ENCODE results near the gene SETBP1.

Gene SETBP1

DNA sequence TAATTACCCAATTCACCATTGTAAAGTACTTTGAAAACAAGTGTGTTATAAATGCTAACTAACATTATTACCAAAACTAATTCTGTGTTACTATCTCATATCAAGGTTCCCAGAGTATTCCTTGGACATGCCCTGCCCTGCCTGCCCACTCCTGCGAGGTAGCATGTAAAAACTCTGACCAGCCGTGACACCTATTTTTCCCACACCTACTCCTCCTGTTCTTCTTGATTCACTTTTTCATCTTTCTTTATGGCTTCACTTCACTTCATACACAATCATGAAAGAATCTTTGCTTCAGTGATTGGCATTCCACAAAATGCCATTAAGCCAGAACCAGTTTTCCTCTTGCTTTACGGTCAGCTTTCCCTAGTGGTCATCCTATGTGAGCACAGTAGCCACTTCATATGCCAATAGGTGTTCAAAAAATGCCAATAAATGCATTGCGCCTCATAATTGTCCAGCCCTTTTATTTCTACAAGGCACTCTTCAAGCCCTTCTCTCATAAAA, 42.6 kb upstream of the SETBP1 start:
- no peak overlapping the region for H3K4me3 Mint-ChIP-seq
- TF ChIP-seq, protein P1, sequence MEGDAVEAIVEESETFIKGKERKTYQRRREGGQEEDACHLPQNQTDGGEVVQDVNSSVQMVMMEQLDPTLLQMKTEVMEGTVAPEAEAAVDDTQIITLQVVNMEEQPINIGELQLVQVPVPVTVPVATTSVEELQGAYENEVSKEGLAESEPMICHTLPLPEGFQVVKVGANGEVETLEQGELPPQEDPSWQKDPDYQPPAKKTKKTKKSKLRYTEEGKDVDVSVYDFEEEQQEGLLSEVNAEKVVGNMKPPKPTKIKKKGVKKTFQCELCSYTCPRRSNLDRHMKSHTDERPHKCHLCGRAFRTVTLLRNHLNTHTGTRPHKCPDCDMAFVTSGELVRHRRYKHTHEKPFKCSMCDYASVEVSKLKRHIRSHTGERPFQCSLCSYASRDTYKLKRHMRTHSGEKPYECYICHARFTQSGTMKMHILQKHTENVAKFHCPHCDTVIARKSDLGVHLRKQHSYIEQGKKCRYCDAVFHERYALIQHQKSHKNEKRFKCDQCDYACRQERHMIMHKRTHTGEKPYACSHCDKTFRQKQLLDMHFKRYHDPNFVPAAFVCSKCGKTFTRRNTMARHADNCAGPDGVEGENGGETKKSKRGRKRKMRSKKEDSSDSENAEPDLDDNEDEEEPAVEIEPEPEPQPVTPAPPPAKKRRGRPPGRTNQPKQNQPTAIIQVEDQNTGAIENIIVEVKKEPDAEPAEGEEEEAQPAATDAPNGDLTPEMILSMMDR (IDR thresholded peaks at IDR 0.05): no peak
- H3K9me3 Mint-ChIP-seq: no peaks in the 10 kb centered on the region
- H3K27ac Mint-ChIP-seq: peak overlapping the region; percentile 5
- H3K36me3 Mint-ChIP-seq (ENCODE audit: low read depth): no peaks in the 10 kb centered on the region
- DNase-seq: no peak
- H3K27me3 Mint-ChIP-seq (ENCODE audit: low read depth, poor library complexity): peaks cover 3% of the 10 kb centered on the region
- peaks cover 11% of the 10 kb centered on the region for H3K4me1 Mint-ChIP-seq

DNA sequence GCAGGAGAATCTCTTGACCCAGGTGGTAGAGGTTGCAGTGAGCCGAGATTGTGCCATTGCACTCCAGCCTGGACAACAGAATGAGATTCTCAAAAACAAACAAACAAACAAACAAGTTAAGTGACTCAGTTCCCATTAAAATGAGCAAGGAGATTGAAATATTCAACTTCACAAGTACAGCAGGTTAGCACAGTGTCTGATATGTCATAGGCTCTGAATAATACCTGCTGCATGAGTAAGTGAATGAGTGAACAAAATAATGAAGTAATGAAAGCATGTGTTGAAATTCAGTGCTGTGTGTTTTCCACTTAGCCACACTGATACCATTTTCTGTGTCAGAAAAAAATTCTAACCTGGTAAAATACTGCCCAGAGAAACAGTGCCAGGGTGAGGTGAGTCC, 41.9 kb upstream of the SETBP1 start:
- H3K27ac Mint-ChIP-seq: no peak overlapping the region
- H3K36me3 Mint-ChIP-seq (ENCODE audit: low read depth): no peaks in the 10 kb centered on the region
- H3K9me3 Mint-ChIP-seq: no peaks in the 10 kb centered on the region
- TF ChIP-seq, protein P1 (IDR thresholded peaks at IDR 0.05): no peak
- H3K4me3 Mint-ChIP-seq: no peak overlapping the region
- H3K4me1 Mint-ChIP-seq: peaks cover 11% of the 10 kb centered on the region
- peaks cover 6% of the 10 kb centered on the region for H3K27me3 Mint-ChIP-seq (ENCODE audit: low read depth, poor library complexity)
- no peak for DNase-seq

DNA sequence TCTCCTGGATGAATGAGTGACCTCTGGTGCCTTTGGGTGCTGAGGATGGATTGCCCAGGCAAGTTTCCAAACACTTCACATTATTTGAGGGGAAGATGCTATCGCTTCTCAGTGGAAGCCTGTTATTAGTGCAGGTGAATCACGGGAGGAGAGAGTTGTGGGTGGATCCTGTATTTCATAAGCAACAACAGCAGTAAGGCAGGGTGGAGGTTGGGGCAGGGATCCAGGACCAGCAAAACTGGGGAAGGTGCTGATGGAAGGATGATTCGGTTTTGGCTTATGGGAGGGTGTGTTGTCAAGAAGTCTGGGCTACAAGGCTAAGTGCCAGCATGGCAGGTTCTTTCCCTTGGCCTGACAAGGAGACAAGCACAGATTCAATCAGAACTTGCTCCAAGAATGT, 37.7 kb upstream of the SETBP1 start:
- no peaks in the 10 kb centered on the region for H3K9me3 Mint-ChIP-seq
- H3K4me3 Mint-ChIP-seq: no peak overlapping the region
- TF ChIP-seq, protein P1 (IDR thresholded peaks at IDR 0.05): no peak
- peaks cover 6% of the 10 kb centered on the region for H3K27me3 Mint-ChIP-seq (ENCODE audit: low read depth, poor library complexity)
- H3K4me1 Mint-ChIP-seq: peaks cover 17% of the 10 kb centered on the region
- no peak for DNase-seq
- H3K27ac Mint-ChIP-seq: no peak overlapping the region
- H3K36me3 Mint-ChIP-seq (ENCODE audit: low read depth): no peaks in the 10 kb centered on the region

DNA sequence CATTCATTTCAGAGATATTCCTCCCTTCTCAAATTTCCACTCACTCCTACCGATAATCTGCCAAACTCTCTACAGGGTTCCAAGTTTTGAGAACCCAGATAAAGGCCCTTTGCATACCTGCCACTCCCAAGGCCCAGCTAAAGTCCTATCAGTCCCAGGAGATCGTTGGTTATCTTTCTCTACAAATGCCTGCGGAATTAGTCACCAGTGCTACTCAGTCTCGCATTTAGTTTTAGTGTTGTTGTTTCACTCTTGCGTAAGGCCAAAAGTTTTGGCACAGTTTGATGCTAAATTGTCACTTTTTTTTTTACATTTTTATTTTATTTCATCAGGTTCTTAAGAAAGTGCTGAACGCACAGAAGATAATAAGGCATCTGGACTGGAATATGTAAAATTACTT, 29.2 kb upstream of the SETBP1 start:
- TF ChIP-seq, protein P1 (IDR thresholded peaks at IDR 0.05): no peak
- DNase-seq: no peak
- peaks cover 2% of the 10 kb centered on the region for H3K27me3 Mint-ChIP-seq (ENCODE audit: low read depth, poor library complexity)
- H3K9me3 Mint-ChIP-seq: no peaks in the 10 kb centered on the region
- no peak overlapping the region for H3K4me3 Mint-ChIP-seq
- H3K27ac Mint-ChIP-seq: no peak overlapping the region
- H3K36me3 Mint-ChIP-seq (ENCODE audit: low read depth): no peaks in the 10 kb centered on the region
- no peaks in the 10 kb centered on the region for H3K4me1 Mint-ChIP-seq

DNA sequence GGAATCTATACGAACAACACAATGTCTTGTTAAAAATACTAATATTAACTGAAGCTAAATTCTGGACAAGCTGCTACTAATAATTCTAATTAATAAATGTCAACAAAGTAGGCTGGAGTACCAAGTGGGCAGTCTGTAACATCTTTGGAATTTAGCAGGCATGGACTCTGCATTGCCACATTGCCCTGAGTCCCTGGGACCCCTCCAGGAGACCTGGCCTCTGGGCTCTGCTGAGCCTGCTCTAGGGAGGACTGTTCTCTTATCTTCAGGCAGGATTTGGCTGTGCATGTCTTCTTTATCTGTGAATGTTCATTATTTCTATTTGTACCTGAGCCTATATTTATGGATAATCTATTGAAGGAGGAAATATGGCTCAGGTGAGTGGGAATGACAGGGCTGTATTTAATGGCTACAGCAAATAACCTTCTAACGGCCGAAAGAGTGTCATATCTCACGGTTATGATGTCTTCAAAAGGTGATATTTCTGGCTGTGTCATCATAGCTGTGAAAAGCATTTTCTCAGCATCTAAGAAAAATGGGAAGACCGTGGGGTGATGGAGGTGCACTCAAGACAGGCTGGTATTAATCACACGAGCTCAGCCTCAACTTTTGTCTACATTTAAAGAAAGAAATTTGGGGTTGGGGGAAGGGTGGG, 28.6 kb upstream of the SETBP1 start:
- Mint-ChIP-seq H3K9me3 (no peaks in the 10 kb centered on the region), H3K27ac (no peak overlapping the region), H3K36me3 (ENCODE audit: low read depth) (no peaks in the 10 kb centered on the region), H3K27me3 (ENCODE audit: low read depth, poor library complexity) (peaks cover 2% of the 10 kb centered on the region), H3K4me3 (no peak overlapping the region), H3K4me1 (no peaks in the 10 kb centered on the region)
- no peak for DNase-seq
- TF ChIP-seq, protein P1 (IDR thresholded peaks at IDR 0.05): no peak

DNA sequence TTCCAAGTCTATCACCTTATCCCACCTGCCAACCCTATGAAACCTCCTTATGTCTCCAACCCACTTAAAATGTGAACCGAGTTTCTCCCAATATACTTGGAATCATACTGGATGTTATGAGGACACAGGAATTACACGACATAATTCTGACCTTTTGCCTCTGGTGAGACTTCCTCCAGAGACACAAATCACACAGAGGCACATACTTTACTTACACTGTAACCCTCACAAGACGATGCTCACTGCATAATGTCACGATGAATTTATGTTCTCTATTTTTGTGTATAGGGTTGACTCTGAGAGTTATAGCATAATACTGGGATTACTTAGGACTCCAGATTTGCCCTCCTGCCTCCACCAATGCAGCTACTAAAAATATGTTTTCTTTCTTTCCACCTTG, 28.0 kb upstream of the SETBP1 start:
- H3K27ac Mint-ChIP-seq: no peak overlapping the region
- peaks cover 2% of the 10 kb centered on the region for H3K27me3 Mint-ChIP-seq (ENCODE audit: low read depth, poor library complexity)
- H3K4me3 Mint-ChIP-seq: no peak overlapping the region
- H3K36me3 Mint-ChIP-seq (ENCODE audit: low read depth): no peaks in the 10 kb centered on the region
- TF ChIP-seq, protein P1 (IDR thresholded peaks at IDR 0.05): no peak
- no peaks in the 10 kb centered on the region for H3K9me3 Mint-ChIP-seq
- H3K4me1 Mint-ChIP-seq: no peaks in the 10 kb centered on the region
- no peak for DNase-seq

All from nephron progenitor cell (in vitro differentiated cells).